Endothelial cell of umbilical vein (primary cell): Measurements from ENCODE around the gene KIAA1217. TPM values are rescaled to one million over a fixed set of nuclear protein-coding genes. Genes with fewer than 3 reads are reported as not detected.

Source experiments
- BruUV-seq: library from RNA; stranded (reverse); fragments of 400-500 nt; replicated peaks from 2 replicates; lab custom pipeline; 2021; lab: Mats Ljungman, UMichigan
- CTCF ChIA-PET: fragments of 300-600, 350-600 bp; sonication (Branson Sonifier 250); formaldehyde crosslinking; loops from one replicate; lab custom pipeline; 2021; ENCODE audit warnings: antibody characterized with exemption, inconsistent platforms; lab: Charles Lee
- POLR2A ChIA-PET: fragments of 300-600, 350-600 bp; sonication (Branson Sonifier 250); formaldehyde crosslinking; loops from one replicate; lab custom pipeline; 2021; ENCODE audit warnings: antibody characterized with exemption, inconsistent platforms; lab: Charles Lee
- DNase-seq: peaks from one replicate; pipeline ENCODE4 v3.0.0-alpha.2; 2011; ENCODE audit warnings: low read depth, low spot score
- FAIRE-seq: peaks from 2 replicates; lab custom pipeline; 2011; peaks lifted over from hg19 to GRCh38; lab: Jason Lieb, UNC
- H2AFZ ChIP-seq: 2 replicates; pipeline ENCODE4 v1.6.0; 2012; ENCODE audit warnings: low read depth, low read length, control low read depth, inconsistent platforms
- H3K27ac ChIP-seq: 2 replicates; pipeline ENCODE4 v1.5.1; 2011; ENCODE audit warnings: low read depth, mild to moderate bottlenecking, control low read depth, low read length, moderate library complexity; ENCODE audit not compliant: insufficient read depth
- H3K27me3 ChIP-seq, 2 experiments: 2 replicates each; pipeline versions ENCODE4 v1.6.0 to v1.6.1; 2011; ENCODE audit warnings: low read length in 2 of 2, mixed read lengths in 1 of 2; ENCODE audit not compliant: control insufficient read depth in 2 of 2, insufficient read depth in 2 of 2
- H3K36me3 ChIP-seq, 2 experiments: 2 replicates in 1 of 2; 3 replicates in 1 of 2; pipeline ENCODE4 v1.5.1; 2011; ENCODE audit warnings: low read length in 2 of 2, mild to moderate bottlenecking in 1 of 2, moderate library complexity in 1 of 2; ENCODE audit not compliant: control insufficient read depth in 2 of 2, insufficient read depth in 2 of 2; ENCODE audit errors: extremely low read depth in 1 of 2
- H3K4me1 ChIP-seq: 3 replicates; pipeline ENCODE4 v1.5.1; 2011; ENCODE audit warnings: mild to moderate bottlenecking, low read length; ENCODE audit not compliant: control insufficient read depth, insufficient read depth; ENCODE audit errors: extremely low read depth
- H3K4me2 ChIP-seq: 2 replicates; pipeline ENCODE4 v1.6.1; 2011; ENCODE audit warnings: low read length, control low read depth, mixed read lengths; ENCODE audit not compliant: insufficient read depth
- H3K4me3 ChIP-seq, 3 experiments: fragments of 200-600 bp in 1 of 3; sonication (generic), shearing (Covaris generic) in 1 of 3; replicated peaks in 1 of 3; 2 replicates each; pipeline ENCODE4 v1.5.1; 2011 to 2016; ENCODE audit warnings: control low read depth in 3 of 3, low read length in 3 of 3, mild to moderate bottlenecking in 2 of 3, inconsistent platforms in 1 of 3, low read depth in 1 of 3, moderate library complexity in 1 of 3; ENCODE audit not compliant: insufficient read depth in 1 of 3
- H3K79me2 ChIP-seq: 2 replicates; pipeline ENCODE4 v1.6.0; 2012; ENCODE audit warnings: low read length, inconsistent platforms; ENCODE audit not compliant: control insufficient read depth, insufficient read depth
- H3K9ac ChIP-seq: replicated peaks from 2 replicates; pipeline ENCODE3; 2011; ENCODE audit warnings: low read length, control low read depth; ENCODE audit not compliant: insufficient read depth; ENCODE audit errors: extremely low read depth
- H3K9me1 ChIP-seq: replicated peaks from 3 replicates; pipeline ENCODE4 v1.6.0; 2011; ENCODE audit warnings: mild to moderate bottlenecking, low read length; ENCODE audit not compliant: control insufficient read depth, insufficient read depth; ENCODE audit errors: extremely low read depth
- H3K9me3 ChIP-seq: replicated peaks from 2 replicates; pipeline ENCODE4 v1.5.1; 2012; ENCODE audit warnings: low read length, inconsistent platforms; ENCODE audit not compliant: control insufficient read depth, insufficient read depth
- H4K20me1 ChIP-seq: replicated peaks from 2 replicates; pipeline ENCODE3; 2011; ENCODE audit warnings: mild to moderate bottlenecking, low read length; ENCODE audit not compliant: control insufficient read depth, insufficient read depth; ENCODE audit errors: extremely low read depth
- CTCF ChIP-seq, 2 donors: IDR thresholded peaks; 1 replicate in 1 of 2; 2 replicates in 1 of 2; pipeline ENCODE4 v1.5.1; 2011; ENCODE audit warnings: low read length in 2 of 2, mild to moderate bottlenecking in 2 of 2, moderate library complexity in 2 of 2, control low read depth in 1 of 2, inconsistent platforms in 1 of 2, low read depth in 1 of 2; ENCODE audit not compliant: insufficient read depth in 1 of 2; ENCODE audit errors: extremely low read depth in 1 of 2
- EZH2 ChIP-seq: IDR thresholded peaks from 2 replicates; pipeline ENCODE4 v1.6.1; 2012; ENCODE audit warnings: borderline replicate concordance, low read depth, mild to moderate bottlenecking, moderate library complexity, low read length, inconsistent platforms; ENCODE audit not compliant: severe bottlenecking
- FOS ChIP-seq: IDR thresholded peaks from 2 replicates; pipeline ENCODE4 v1.6.1; 2011; ENCODE audit warnings: mild to moderate bottlenecking, low read length, moderate library complexity, borderline replicate concordance; ENCODE audit not compliant: insufficient read depth
- GATA2 ChIP-seq: IDR thresholded peaks from 2 replicates; pipeline ENCODE4 v1.7.0; 2011; ENCODE audit warnings: low read depth, mild to moderate bottlenecking, moderate library complexity, mixed read lengths, low read length; ENCODE audit not compliant: insufficient read length, insufficient read depth
- JUN ChIP-seq: IDR thresholded peaks from 2 replicates; pipeline ENCODE4 v1.6.1; 2011; ENCODE audit warnings: borderline replicate concordance, low read depth; ENCODE audit not compliant: insufficient read length, insufficient read depth
- MAX ChIP-seq: IDR thresholded peaks from 2 replicates; pipeline ENCODE4 v1.6.1; 2011; ENCODE audit not compliant: insufficient read depth, insufficient read length
- MYC ChIP-seq: IDR thresholded peaks from one replicate; pipeline ENCODE4 v1.6.1; 2011; ENCODE audit warnings: mild to moderate bottlenecking, low read depth, low read length
- POLR2A ChIP-seq: IDR thresholded peaks from 2 replicates; pipeline ENCODE4 v1.6.1; 2012; ENCODE audit warnings: low read depth, mild to moderate bottlenecking, control low read depth, low read length
- POLR2AphosphoS5 ChIP-seq: IDR thresholded peaks from 2 replicates; pipeline ENCODE4 v1.6.1; 2012; ENCODE audit warnings: low read depth, mild to moderate bottlenecking, control low read depth, low read length, moderate library complexity; ENCODE audit not compliant: insufficient read depth
- dilution Hi-C: fragments of 300-500 bp; cut with MboI; formaldehyde crosslinking; loops from one replicate; pipeline ENCODE4 v1.15.0; 2019; ENCODE audit warnings: low sequenced_read_pairs; ENCODE audit not compliant: extremely low pct_ligation_motif_present
- intact Hi-C: fragments of 100-400 bp; cut with micrococcal nuclease; formaldehyde crosslinking; loops from one replicate; pipeline ENCODE4 v1.10.0; 2022
- polyA plus RNA-seq, 4 experiments: library from polyadenylated mRNA; depleted of rRNA in 3 of 4; stranded (reverse) in 3 of 4; unstranded in 1 of 4; fragments of >200 nt; gene quantifications; 2 replicates each; pipeline versions ENCODE4 v1.2.1 to v1.2.3, GENCODE V29; 2011 to 2012; ENCODE audit warnings: missing spikeins in 1 of 4
- total RNA-seq: library from RNA; stranded (reverse); gene quantifications from 2 replicates; pipeline ENCODE4 v1.2.3, GENCODE V29; 2021

KIAA1217 gene
- total and polyA plus RNA-seq, 2 donors (not counting 3 experiments of a cell fraction or from before 2014, with no cell fraction given): 0.83 to 10.3 TPM

- Histone ChIP-seq H3K27ac (no peak overlapping the region), H4K20me1 (no peaks in the 10 kb centered on the region), H3K4me2 (no peak overlapping the region), H3K9ac (no peak overlapping the region), H3K9me3 (no peaks in the 10 kb centered on the region), H3K27me3 (no peaks in the 10 kb centered on the region), H3K4me1 (no peaks in the 10 kb centered on the region), H3K9me1 (no peaks in the 10 kb centered on the region), H3K4me3 (no peak overlapping the region), H2AFZ (no peak overlapping the region), H3K79me2 (no peaks in the 10 kb centered on the region), H3K36me3 (no peaks in the 10 kb centered on the region)
- no peak for DNase-seq
- dilution Hi-C loops (no loop called here), intact Hi-C loops (no loop called here)
- TF ChIP-seq FOS: no peak
- no peak for TF ChIP-seq POLR2A
- no peak for TF ChIP-seq MYC
- TF ChIP-seq MAX: no peak
- TF ChIP-seq EZH2: no peak
- TF ChIP-seq CTCF (IDR thresholded peaks at IDR 0.05; ENCODE audit: extremely low read depth in 1 of 2, insufficient read depth in 1 of 2, low read depth in 1 of 2, low read length in 2 of 2): no peak
- FAIRE-seq: no peak
- ChIA-PET POLR2A (no interaction called here), CTCF (no interaction called here)
- no TSS peak for BruUV-seq
Measured at GRCh38 chr10:24536636-24537035, 327.7 kb downstream of the KIAA1217 start.

GRCh38 chr10:24541239-24541753 is 332.4 kb downstream of the KIAA1217 start:
- H3K9ac ChIP-seq: no peak overlapping the region
- H4K20me1 ChIP-seq: no peaks in the 10 kb centered on the region
- ChIA-PET POLR2A (no interaction called here), CTCF (no interaction called here)
- no TSS peak for BruUV-seq
- no peaks in the 10 kb centered on the region for H3K79me2 ChIP-seq
- H3K4me1 ChIP-seq: no peaks in the 10 kb centered on the region
- no peak overlapping the region for H2AFZ ChIP-seq
- H3K9me1 ChIP-seq: no peaks in the 10 kb centered on the region
- TF ChIP-seq MAX (no peak), FOS (no peak), POLR2AphosphoS5 (no peak), GATA2 (no peak), EZH2 (no peak), JUN (no peak), POLR2A (no peak), MYC (no peak), CTCF (IDR thresholded peaks at IDR 0.05; ENCODE audit: extremely low read depth in 1 of 2, insufficient read depth in 1 of 2, low read depth in 1 of 2, low read length in 2 of 2) (no peak)
- dilution Hi-C loops: no loop called here
- H3K9me3 ChIP-seq: no peaks in the 10 kb centered on the region
- no peak overlapping the region for H3K27ac ChIP-seq
- FAIRE-seq: no peak
- H3K4me3 ChIP-seq: no peak overlapping the region
- DNase-seq: no peak
- no peak overlapping the region for H3K4me2 ChIP-seq
- intact Hi-C loops: no loop called here
- no peaks in the 10 kb centered on the region for H3K36me3 ChIP-seq
- H3K27me3 ChIP-seq: no peaks in the 10 kb centered on the region
